KMS-11 (cell line): ENCODE results near the gene P2RY2.

Experiments
- H2AFZ ChIP-seq: fragments of 200-600 bp; sonication (generic); 2 replicates; pipeline ENCODE4 v1.6.1; 2016; ENCODE audit warnings: antibody characterized with exemption, mixed run types, low read depth
- H3K27ac ChIP-seq: fragments of 200-600 bp; sonication (generic); 2 replicates; pipeline ENCODE4 v1.6.1; 2016; ENCODE audit warnings: mild to moderate bottlenecking, mixed run types
- H3K27me3 ChIP-seq: fragments of 200-600 bp; sonication (generic); 2 replicates; pipeline ENCODE4 v1.6.1; 2017; ENCODE audit warnings: mild to moderate bottlenecking, low read depth, mixed run types, moderate library complexity; ENCODE audit not compliant: insufficient read depth
- H3K36me3 ChIP-seq: fragments of 200-600 bp; sonication (generic); 2 replicates; pipeline ENCODE4 v1.6.1; 2017; ENCODE audit warnings: mild to moderate bottlenecking, mixed run types; ENCODE audit not compliant: insufficient read depth
- H3K4me1 ChIP-seq: fragments of 200-600 bp; sonication (generic); 2 replicates; pipeline ENCODE4 v1.6.1; 2016; ENCODE audit warnings: mild to moderate bottlenecking, low read depth, mixed run types; ENCODE audit not compliant: poor library complexity, severe bottlenecking
- H3K4me2 ChIP-seq: fragments of 200-600 bp; sonication (generic); 2 replicates; pipeline ENCODE4 v1.7.0; 2016; ENCODE audit warnings: mild to moderate bottlenecking, mixed run types
- H3K4me3 ChIP-seq: fragments of 200-600 bp; sonication (generic); IDR thresholded peaks from 2 replicates; pipeline ENCODE4 v1.6.1; 2017; ENCODE audit warnings: low read depth, low read length, mixed read lengths; ENCODE audit not compliant: insufficient read depth
- H3K79me2 ChIP-seq: fragments of 200-600 bp; sonication (generic); 2 replicates; pipeline ENCODE4 v1.6.1; 2016; ENCODE audit warnings: low read depth, mixed run types; ENCODE audit not compliant: insufficient read depth
- H3K9ac ChIP-seq: fragments of 200-600 bp; sonication (generic); 2 replicates; pipeline ENCODE4 v1.6.1; 2016; ENCODE audit warnings: mild to moderate bottlenecking, mixed run types
- H4K20me1 ChIP-seq: fragments of 200-600 bp; sonication (generic); 2 replicates; pipeline ENCODE4 v1.6.1; 2016; ENCODE audit warnings: mild to moderate bottlenecking, mixed run types; ENCODE audit not compliant: insufficient read depth
- TF ChIP-seq, protein P1 (sequence below): fragments of 200-600 bp; sonication (generic); conservative IDR thresholded peaks from 2 replicates; pipeline ENCODE4 v1.6.1; 2017; ENCODE audit warnings: low read depth, mild to moderate bottlenecking, antibody characterized with exemption, low read length, moderate library complexity, mixed read lengths

P2RY2 gene

DNA sequence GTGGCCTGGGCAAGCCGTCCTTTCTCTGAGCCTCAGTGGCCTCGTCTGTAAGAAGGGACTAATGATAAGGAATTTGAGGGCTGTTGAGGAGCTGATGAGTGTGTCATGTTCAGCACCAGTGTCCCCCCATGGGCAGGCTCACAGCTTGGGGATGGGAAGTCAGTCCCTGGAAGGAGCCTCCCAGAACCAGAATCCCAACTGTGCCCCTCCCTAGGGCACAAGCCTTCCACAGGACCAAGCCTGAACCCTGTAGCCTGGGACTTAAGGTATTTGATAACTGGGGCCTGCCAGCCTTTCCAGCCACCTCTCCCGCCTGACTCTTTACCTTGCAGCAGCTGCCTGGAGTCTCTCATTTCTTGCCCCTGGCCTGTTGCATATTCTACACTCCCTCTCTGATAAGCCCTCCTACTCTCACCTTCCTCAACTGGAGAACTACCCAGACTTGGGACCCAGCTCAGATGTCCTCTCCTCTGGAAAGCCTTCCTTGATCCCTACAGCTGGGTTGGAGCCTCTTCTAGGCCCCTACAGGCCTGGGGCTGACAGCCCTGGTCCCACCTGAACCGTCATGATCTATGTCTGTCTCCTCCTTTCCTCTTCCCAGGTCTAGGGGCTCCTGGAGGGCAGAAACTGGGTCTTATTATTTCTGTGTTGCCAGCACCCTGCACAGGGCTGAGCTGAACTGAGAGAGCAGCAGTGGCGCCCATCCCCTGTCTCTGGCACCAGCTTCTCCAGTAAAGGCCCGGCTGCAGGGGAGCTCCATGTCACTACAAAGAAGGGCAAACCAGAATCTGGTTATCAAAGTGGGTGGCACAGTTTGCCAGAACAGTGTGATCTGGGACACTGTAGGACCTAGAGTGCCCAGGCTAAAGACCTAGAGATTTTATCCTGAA is 1.6 kb downstream of the P2RY2 start:
- Histone ChIP-seq H3K79me2 (no peaks in the 10 kb centered on the region), H3K27ac (no peak overlapping the region), H3K4me2 (no peak overlapping the region; the same call in 1 of the 2 replicates), H3K9ac (no peak overlapping the region), H2AFZ (no peak overlapping the region), H3K36me3 (no peaks in the 10 kb centered on the region), H3K27me3 (no peaks in the 10 kb centered on the region), H3K4me3 (no peak overlapping the region), H3K4me1 (no peaks in the 10 kb centered on the region), H4K20me1 (no peaks in the 10 kb centered on the region)
- TF ChIP-seq, protein P1, sequence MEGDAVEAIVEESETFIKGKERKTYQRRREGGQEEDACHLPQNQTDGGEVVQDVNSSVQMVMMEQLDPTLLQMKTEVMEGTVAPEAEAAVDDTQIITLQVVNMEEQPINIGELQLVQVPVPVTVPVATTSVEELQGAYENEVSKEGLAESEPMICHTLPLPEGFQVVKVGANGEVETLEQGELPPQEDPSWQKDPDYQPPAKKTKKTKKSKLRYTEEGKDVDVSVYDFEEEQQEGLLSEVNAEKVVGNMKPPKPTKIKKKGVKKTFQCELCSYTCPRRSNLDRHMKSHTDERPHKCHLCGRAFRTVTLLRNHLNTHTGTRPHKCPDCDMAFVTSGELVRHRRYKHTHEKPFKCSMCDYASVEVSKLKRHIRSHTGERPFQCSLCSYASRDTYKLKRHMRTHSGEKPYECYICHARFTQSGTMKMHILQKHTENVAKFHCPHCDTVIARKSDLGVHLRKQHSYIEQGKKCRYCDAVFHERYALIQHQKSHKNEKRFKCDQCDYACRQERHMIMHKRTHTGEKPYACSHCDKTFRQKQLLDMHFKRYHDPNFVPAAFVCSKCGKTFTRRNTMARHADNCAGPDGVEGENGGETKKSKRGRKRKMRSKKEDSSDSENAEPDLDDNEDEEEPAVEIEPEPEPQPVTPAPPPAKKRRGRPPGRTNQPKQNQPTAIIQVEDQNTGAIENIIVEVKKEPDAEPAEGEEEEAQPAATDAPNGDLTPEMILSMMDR, result no peak

DNA sequence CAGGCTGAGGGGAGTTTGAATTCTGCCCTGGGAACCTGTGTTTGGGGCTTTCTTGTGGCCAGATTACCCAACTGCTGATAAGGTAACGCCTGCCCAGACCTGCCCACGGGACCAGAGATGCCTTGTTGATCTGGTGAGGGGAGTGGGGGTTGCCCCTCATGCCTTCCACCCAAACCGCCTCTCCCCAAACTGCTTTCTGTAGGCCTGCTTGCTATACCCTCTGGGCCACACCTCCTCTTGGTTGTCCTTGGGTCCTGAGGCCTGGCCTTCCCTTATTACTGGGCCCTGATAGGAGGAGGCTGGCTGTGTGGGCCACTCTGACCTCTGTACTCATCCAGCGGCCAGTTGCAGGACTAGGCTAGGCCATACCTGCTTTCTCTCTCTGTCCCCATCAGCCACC is 3.4 kb downstream of the P2RY2 start:
- Histone ChIP-seq H3K4me1 (no peaks in the 10 kb centered on the region), H4K20me1 (no peaks in the 10 kb centered on the region), H3K4me3 (no peak overlapping the region), H3K27ac (no peak overlapping the region), H3K9ac (no peak overlapping the region), H3K4me2 (no peak overlapping the region), H3K79me2 (no peaks in the 10 kb centered on the region), H3K36me3 (no peaks in the 10 kb centered on the region), H2AFZ (no peak overlapping the region), H3K27me3 (no peaks in the 10 kb centered on the region)
- TF ChIP-seq, protein P1, result no peak

- H3K4me1 ChIP-seq, result no peaks in the 10 kb centered on the region
- TF ChIP-seq, protein P1, result no peak
- no peaks in the 10 kb centered on the region for H3K79me2 ChIP-seq
- no peak overlapping the region for H3K4me3 ChIP-seq
- no peak overlapping the region for H2AFZ ChIP-seq
- H4K20me1 ChIP-seq, result no peaks in the 10 kb centered on the region
- no peak overlapping the region for H3K9ac ChIP-seq
- no peak overlapping the region for H3K4me2 ChIP-seq
- no peak overlapping the region for H3K27ac ChIP-seq
- H3K27me3 ChIP-seq, result no peaks in the 10 kb centered on the region
- no peaks in the 10 kb centered on the region for H3K36me3 ChIP-seq
These were observed 3.9 kb downstream of the P2RY2 start for GRCh38 chr11:73221996-73222395.

DNA sequence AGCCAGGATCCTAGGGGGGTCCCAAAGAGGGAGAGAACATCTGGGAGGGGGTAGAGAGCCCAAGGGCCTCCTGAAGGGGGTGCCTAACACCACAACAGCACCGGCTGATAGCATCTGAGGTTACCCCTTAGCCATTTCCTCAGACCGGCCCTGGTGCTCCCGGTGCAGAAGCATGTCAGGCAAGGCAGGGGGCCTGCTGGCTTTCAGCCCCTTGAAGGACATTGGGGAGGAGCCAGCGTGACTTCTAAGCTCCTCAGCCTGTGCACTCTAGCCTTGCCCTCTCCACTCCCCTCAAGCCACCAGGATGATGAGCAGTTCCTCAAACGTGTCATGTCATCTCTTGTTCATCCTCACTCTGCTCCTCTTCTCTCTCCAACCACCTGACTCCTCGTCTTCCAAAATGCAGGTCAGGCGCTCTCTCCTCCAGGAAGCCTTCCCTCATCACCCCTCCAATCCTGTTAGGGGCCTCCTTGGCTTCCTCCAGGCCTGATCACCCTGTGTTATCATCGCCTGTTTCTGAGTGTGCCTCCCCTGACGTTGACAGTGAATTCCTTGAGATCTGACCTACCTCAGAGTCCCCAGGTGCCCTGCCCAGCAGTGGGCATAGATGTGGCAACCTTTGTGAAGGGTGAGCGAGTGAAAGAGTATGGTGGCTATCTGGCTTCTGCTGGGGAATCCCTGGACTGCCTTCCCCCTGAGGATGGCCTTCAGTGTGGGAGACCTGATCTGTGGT is 6.1 kb downstream of the P2RY2 start:
- no peaks in the 10 kb centered on the region for H3K36me3 ChIP-seq
- H3K4me1 ChIP-seq, result no peaks in the 10 kb centered on the region
- H3K4me3 ChIP-seq, result no peak overlapping the region
- no peak overlapping the region for H2AFZ ChIP-seq
- H3K79me2 ChIP-seq, result no peaks in the 10 kb centered on the region
- no peaks in the 10 kb centered on the region for H3K27me3 ChIP-seq
- H4K20me1 ChIP-seq, result no peaks in the 10 kb centered on the region
- H3K4me2 ChIP-seq, result no peak overlapping the region
- no peak overlapping the region for H3K9ac ChIP-seq
- no peak overlapping the region for H3K27ac ChIP-seq
- TF ChIP-seq, protein P1, result no peak
